Measurements from ENCODE around the gene AARSD1. TPM values are rescaled to one million over a fixed set of nuclear protein-coding genes. Genes with fewer than 3 reads are reported as not detected.

The AARSD1 gene
- total RNA-seq, 1 experiment from 2014 or later: 79.9 TPM

GRCh38 chr17:42950044-42950783 lies 14.0 kb downstream of the AARSD1 start:
- BruUV-seq (replicated peaks): no TSS peak
- Mint-ChIP-seq H3K36me3 (ENCODE audit: insufficient read depth, unreplicated experiment) (peaks cover 60% of the 10 kb centered on the region), H3K4me3 (ENCODE audit: unreplicated experiment) (no peak overlapping the region), H3K9me3 (ENCODE audit: unreplicated experiment) (no peaks in the 10 kb centered on the region), H3K27ac (ENCODE audit: low read depth, unreplicated experiment) (no peak overlapping the region), H3K4me1 (ENCODE audit: insufficient read depth, unreplicated experiment) (no peaks in the 10 kb centered on the region), H3K27me3 (ENCODE audit: insufficient read depth, unreplicated experiment) (no peaks in the 10 kb centered on the region)
- intact Hi-C loops (cut with micrococcal nuclease): no loop called here
- no peak for DNase-seq (ENCODE audit: unreplicated experiment)
- TF ChIP-seq CTCF (IDR thresholded peaks at IDR 0.05; ENCODE audit: unreplicated experiment): no peak
- CTCF ChIA-PET: no interaction called here
- POLR2A ChIA-PET: interaction anchor here (0.6 to 0.7 kb wide), 2 partner anchors 17 to 222 kb away, joined by 3 read pairs; no protein-coding TSS in a partner anchor

- ChIA-PET POLR2A (no interaction called here), CTCF (interaction anchor here (0.9 kb wide), 1 partner anchor 8 kb away, joined by 3 read pairs; no protein-coding TSS in a partner anchor)
- TF ChIP-seq CTCF (IDR thresholded peaks at IDR 0.05; ENCODE audit: unreplicated experiment): no peak
- Mint-ChIP-seq H3K4me3 (ENCODE audit: unreplicated experiment) (no peak overlapping the region), H3K27me3 (ENCODE audit: insufficient read depth, unreplicated experiment) (no peaks in the 10 kb centered on the region), H3K27ac (ENCODE audit: low read depth, unreplicated experiment) (no peak overlapping the region), H3K4me1 (ENCODE audit: insufficient read depth, unreplicated experiment) (no peaks in the 10 kb centered on the region), H3K9me3 (ENCODE audit: unreplicated experiment) (no peaks in the 10 kb centered on the region), H3K36me3 (ENCODE audit: insufficient read depth, unreplicated experiment) (peaks cover 27% of the 10 kb centered on the region)
- intact Hi-C loops (cut with micrococcal nuclease): no loop called here
- DNase-seq (ENCODE audit: unreplicated experiment): no peak
- no TSS peak for BruUV-seq (replicated peaks)
Measured at GRCh38 chr17:42946812-42947211, 17.4 kb downstream of the AARSD1 start.

- Mint-ChIP-seq H3K4me3 (ENCODE audit: unreplicated experiment) (no peak overlapping the region), H3K27me3 (ENCODE audit: insufficient read depth, unreplicated experiment) (no peaks in the 10 kb centered on the region), H3K9me3 (ENCODE audit: unreplicated experiment) (no peaks in the 10 kb centered on the region), H3K4me1 (ENCODE audit: insufficient read depth, unreplicated experiment) (no peaks in the 10 kb centered on the region), H3K27ac (ENCODE audit: low read depth, unreplicated experiment) (no peak overlapping the region), H3K36me3 (ENCODE audit: insufficient read depth, unreplicated experiment) (peaks cover 6% of the 10 kb centered on the region)
- ChIA-PET POLR2A (no interaction called here), CTCF (no interaction called here)
- BruUV-seq (replicated peaks): no TSS peak
- DNase-seq (ENCODE audit: unreplicated experiment): no peak
- intact Hi-C loops (cut with micrococcal nuclease): no loop called here
- TF ChIP-seq CTCF (IDR thresholded peaks at IDR 0.05; ENCODE audit: unreplicated experiment): no peak
Measured at GRCh38 chr17:42944211-42944610, 20.0 kb downstream of the AARSD1 start.

GRCh38 chr17:42937712-42938596 lies 26.3 kb downstream of the AARSD1 start:
- ChIA-PET POLR2A (interaction anchor here (0.6 to 1.7 kb wide), 3 partner anchors 25 to 213 kb away, joined by 3 to 8 read pairs (median 4); partner anchors contain the start of gene AOC2), CTCF (interaction anchor here (0.6 to 4.7 kb wide), 25 partner anchors 9 to 894 kb away, joined by 3 to 60 read pairs (median 4); partner anchors contain the start of genes AOC2, PSME3 and RPL27)
- Mint-ChIP-seq H3K9me3 (ENCODE audit: unreplicated experiment) (no peaks in the 10 kb centered on the region), H3K4me1 (ENCODE audit: insufficient read depth, unreplicated experiment) (no peaks in the 10 kb centered on the region), H3K36me3 (ENCODE audit: insufficient read depth, unreplicated experiment) (no peaks in the 10 kb centered on the region), H3K4me3 (ENCODE audit: unreplicated experiment) (no peak overlapping the region), H3K27me3 (ENCODE audit: insufficient read depth, unreplicated experiment) (peaks cover 12% of the 10 kb centered on the region), H3K27ac (ENCODE audit: low read depth, unreplicated experiment) (no peak overlapping the region)
- peak; percentile 60 for DNase-seq (ENCODE audit: unreplicated experiment)
- TF ChIP-seq CTCF (IDR thresholded peaks at IDR 0.05; ENCODE audit: unreplicated experiment): peak; percentile 49
- intact Hi-C loops (cut with micrococcal nuclease): loop anchor here (1.0 kb wide), 2 partner anchors 95 to 118 kb away; no protein-coding TSS in a partner anchor
- BruUV-seq (replicated peaks): no TSS peak

Data from MCF 10A (cell line).